ENCODE measurements around the gene FST. TPM values are rescaled to one million over a fixed set of nuclear protein-coding genes. Genes with fewer than 3 reads are reported as not detected.

FST gene
- total RNA-seq, 1 experiment from 2014 or later: not detected

- DNase-seq (ENCODE audit: low spot score): no peak
- TF ChIP-seq EZH2 (IDR thresholded peaks at IDR 0.05; ENCODE audit: borderline replicate concordance, low read depth, low read length, poor library complexity, severe bottlenecking) (no peak), CTCF (conservative IDR thresholded peaks at IDR 0.05; ENCODE audit: low read depth, low read length) (no peak)
- Histone ChIP-seq H3K9me3 (ENCODE audit: low read depth, low read length, poor library complexity, severe bottlenecking) (no peaks in the 10 kb centered on the region), H3K4me1 (ENCODE audit: insufficient read depth, low read length, poor library complexity, severe bottlenecking) (no peaks in the 10 kb centered on the region), H3K4me3 (ENCODE audit: low read depth, low read length, poor library complexity, severe bottlenecking) (no peak overlapping the region), H3K36me3 (ENCODE audit: insufficient read depth, low read length, poor library complexity, severe bottlenecking) (no peaks in the 10 kb centered on the region), H3K27me3 (replicated peaks; ENCODE audit: insufficient read depth, low read depth, low read length, poor library complexity) (peaks cover 17% of the 10 kb centered on the region), H3K27ac (ENCODE audit: low read depth, low read length, poor library complexity, severe bottlenecking) (no peak overlapping the region)
- ChIA-PET POLR2A (ENCODE audit: low non-redundant PET) (no interaction called here), CTCF (no interaction called here)
- no TSS peak for BruUV-seq (replicated peaks)
- intact Hi-C loops (cut with micrococcal nuclease; ENCODE audit: unreplicated experiment): no loop called here
Observed at GRCh38 chr5:53501054-53501453, 20.6 kb downstream of the FST start.

- Histone ChIP-seq H3K27ac (ENCODE audit: low read depth, low read length, poor library complexity, severe bottlenecking) (no peak overlapping the region), H3K4me3 (ENCODE audit: low read depth, low read length, poor library complexity, severe bottlenecking) (no peak overlapping the region), H3K4me1 (ENCODE audit: insufficient read depth, low read length, poor library complexity, severe bottlenecking) (no peaks in the 10 kb centered on the region), H3K9me3 (ENCODE audit: low read depth, low read length, poor library complexity, severe bottlenecking) (no peaks in the 10 kb centered on the region), H3K27me3 (replicated peaks; ENCODE audit: insufficient read depth, low read depth, low read length, poor library complexity) (peaks cover 17% of the 10 kb centered on the region), H3K36me3 (ENCODE audit: insufficient read depth, low read length, poor library complexity, severe bottlenecking) (no peaks in the 10 kb centered on the region)
- TF ChIP-seq EZH2 (IDR thresholded peaks at IDR 0.05; ENCODE audit: borderline replicate concordance, low read depth, low read length, poor library complexity, severe bottlenecking) (no peak), CTCF (conservative IDR thresholded peaks at IDR 0.05; ENCODE audit: low read depth, low read length) (no peak)
- BruUV-seq (replicated peaks): no TSS peak
- CTCF ChIA-PET: no interaction called here
- POLR2A ChIA-PET (ENCODE audit: low non-redundant PET): no interaction called here
- peak; percentile 8 for DNase-seq (ENCODE audit: low spot score)
- intact Hi-C loops (cut with micrococcal nuclease; ENCODE audit: unreplicated experiment): no loop called here
Observed at GRCh38 chr5:53503562-53504218, 23.3 kb downstream of the FST start.

- Histone ChIP-seq H3K4me1 (ENCODE audit: insufficient read depth, low read length, poor library complexity, severe bottlenecking) (no peaks in the 10 kb centered on the region), H3K36me3 (ENCODE audit: insufficient read depth, low read length, poor library complexity, severe bottlenecking) (no peaks in the 10 kb centered on the region), H3K27me3 (replicated peaks; ENCODE audit: insufficient read depth, low read depth, low read length, poor library complexity) (peaks cover 17% of the 10 kb centered on the region), H3K27ac (ENCODE audit: low read depth, low read length, poor library complexity, severe bottlenecking) (no peak overlapping the region), H3K4me3 (ENCODE audit: low read depth, low read length, poor library complexity, severe bottlenecking) (no peak overlapping the region), H3K9me3 (ENCODE audit: low read depth, low read length, poor library complexity, severe bottlenecking) (no peaks in the 10 kb centered on the region)
- ChIA-PET POLR2A (ENCODE audit: low non-redundant PET) (no interaction called here), CTCF (no interaction called here)
- no TSS peak for BruUV-seq (replicated peaks)
- intact Hi-C loops (cut with micrococcal nuclease; ENCODE audit: unreplicated experiment): no loop called here
- TF ChIP-seq EZH2 (IDR thresholded peaks at IDR 0.05; ENCODE audit: borderline replicate concordance, low read depth, low read length, poor library complexity, severe bottlenecking) (no peak), CTCF (conservative IDR thresholded peaks at IDR 0.05; ENCODE audit: low read depth, low read length) (no peak)
- DNase-seq (ENCODE audit: low spot score): no peak
Observed at GRCh38 chr5:53507013-53507412, 26.6 kb downstream of the FST start.

Data from A673 (cell line).